K562 (cell line): ENCODE results near the gene LSP1. TPM values are rescaled to one million over a fixed set of nuclear protein-coding genes. Genes with fewer than 3 reads are reported as not detected.
A peak's percentile ranks its signal among the peaks of the same experiment; 100 is the strongest.

Source experiments
- ATF3 ChIP-seq, 2 experiments: fragments of 450-650 bp in 1 of 2; sonication (generic) in 1 of 2; formaldehyde crosslinking in 1 of 2; IDR thresholded peaks in 1 of 2; conservative IDR thresholded peaks in 1 of 2; 2 replicates each; pipeline versions ENCODE4 v1.6.1 to v1.8.1; 2016 to 2023; ENCODE audit warnings: mild to moderate bottlenecking in 2 of 2, moderate library complexity in 2 of 2, inconsistent platforms in 1 of 2, missing genetic modification reagents in 1 of 2
- CHAMP1 ChIP-seq: fragments of 450-650 bp; IDR thresholded peaks from 2 replicates; pipeline ENCODE4 v1.6.1; 2016; ENCODE audit warnings: mild to moderate bottlenecking
- ILK ChIP-seq: fragments of 450-650 bp; IDR thresholded peaks from 2 replicates; pipeline ENCODE4 v1.6.1; 2016; ENCODE audit warnings: missing genetic modification characterization, low read depth, mild to moderate bottlenecking, missing compliant biosample characterization, moderate library complexity, borderline replicate concordance
- JUNB ChIP-seq: fragments of 450-650 bp; formaldehyde crosslinking; conservative IDR thresholded peaks from 2 replicates; pipeline ENCODE4 v1.4.0; 2020; ENCODE audit warnings: mild to moderate bottlenecking
- NFRKB ChIP-seq: fragments of 450-650 bp; IDR thresholded peaks from 2 replicates; pipeline ENCODE4 v1.6.1; 2016; ENCODE audit warnings: low read depth
- NRF1 ChIP-seq, 2 experiments: fragments of 450-650 bp; IDR thresholded peaks in 1 of 2; conservative IDR thresholded peaks in 1 of 2; 2 replicates each; pipeline ENCODE4 v1.6.1; 2014; ENCODE audit warnings: mild to moderate bottlenecking in 2 of 2
- PPARD ChIP-seq: fragments of 250-450 bp; sonication (Bioruptor Pico); IDR thresholded peaks from 2 replicates; pipeline ENCODE4 v1.8.0; 2022; ENCODE audit warnings: inconsistent platforms, mild to moderate bottlenecking, moderate library complexity
- RFX1 ChIP-seq: fragments of 450-650 bp; IDR thresholded peaks from 2 replicates; pipeline ENCODE4 v1.6.1; 2016; ENCODE audit warnings: mild to moderate bottlenecking, moderate library complexity
- SIN3A ChIP-seq, 2 experiments: fragments of 150-350 bp in 1 of 2; IDR thresholded peaks; 2 replicates each; pipeline ENCODE4 v1.6.1; 2011 to 2016; ENCODE audit warnings: borderline replicate concordance in 2 of 2, low read depth in 2 of 2, low read length in 2 of 2, mild to moderate bottlenecking in 2 of 2, moderate library complexity in 2 of 2; ENCODE audit not compliant: control insufficient read depth in 1 of 2
- TFAP4 ChIP-seq: sonication (generic); formaldehyde crosslinking; IDR thresholded peaks from 2 replicates; pipeline ENCODE4 v1.8.0; 2022; ENCODE audit warnings: missing genetic modification reagents, mild to moderate bottlenecking, moderate library complexity, borderline replicate concordance
- U2AF1 ChIP-seq: fragments of 200-400 bp; formaldehyde crosslinking; optimal IDR thresholded peaks from 2 replicates; pipeline ENCODE3; 2017; ENCODE audit warnings: mild to moderate bottlenecking, low read depth, low read length, moderate library complexity
- YBX1 ChIP-seq: fragments of 450-650 bp; IDR thresholded peaks from 2 replicates; pipeline ENCODE4 v1.7.1; 2016; ENCODE audit warnings: mild to moderate bottlenecking
- ZFP36 ChIP-seq: fragments of 150-350 bp; IDR thresholded peaks from 2 replicates; pipeline ENCODE4 v1.6.1; 2018; ENCODE audit warnings: low read length, low read depth; ENCODE audit not compliant: partially characterized antibody
- ZMIZ1 ChIP-seq, 2 experiments: fragments of 150-350 bp in 1 of 2; IDR thresholded peaks; 2 replicates each; pipeline ENCODE4 v1.6.1; 2012 to 2016; ENCODE audit warnings: low read depth in 2 of 2, low read length in 2 of 2, mild to moderate bottlenecking in 1 of 2, moderate library complexity in 1 of 2
- ZNF277 ChIP-seq: fragments of 250-450 bp; sonication (Bioruptor Pico); IDR thresholded peaks from 2 replicates; pipeline ENCODE4 v1.8.0; 2022; ENCODE audit warnings: inconsistent platforms, mild to moderate bottlenecking, moderate library complexity, borderline replicate concordance
- ZZZ3 ChIP-seq: fragments of 450-650 bp; IDR thresholded peaks from 2 replicates; pipeline ENCODE4 v1.6.1; 2016; ENCODE audit warnings: antibody characterized with exemption, mild to moderate bottlenecking, moderate library complexity
- polyA plus RNA-seq, 8 experiments: library from polyadenylated mRNA; depleted of rRNA in 4 of 8; stranded (reverse) in 5 of 8; unstranded in 3 of 8; fragments of >200 nt; fragmentation: Nextera tagmentation in 2 of 8; fragmentation: Illumina TruSeq in 1 of 8; extraction: Ambion mirVana in 2 of 8; extraction: Trizol in 1 of 8; gene quantifications; 2 replicates each; pipeline versions ENCODE4 v1.2.1 to v1.2.3, GENCODE V29; 2011 to 2014; ENCODE audit warnings: inconsistent platforms in 1 of 8, missing spikeins in 1 of 8
- total RNA-seq, 7 experiments: library from RNA; depleted of rRNA in 6 of 7; stranded (reverse); fragments of >200 nt in 6 of 7; fragmentation: Illumina TruSeq in 2 of 7; extraction: Trizol in 2 of 7; gene quantifications; 2 replicates each; pipeline versions ENCODE4 v1.2.1 to v1.2.3, GENCODE V29; 2011 to 2021; ENCODE audit warnings: low replicate concordance in 1 of 7

LSP1 gene
- total and polyA plus RNA-seq, 9 of the 15 experiments (the other 6 are each of a cell fraction or from before 2014, with no cell fraction given) = 0.08 to 2.9 (median 0.65) TPM; not detected in 2

- TF ChIP-seq ZMIZ1 (IDR thresholded peaks at IDR 0.05; ENCODE audit: low read depth in 2 of 2, low read length in 2 of 2) = no peak
- peak; percentile 60; the same call in 1 of the 2 replicates for TF ChIP-seq ATF3 (IDR thresholded peaks at IDR 0.05)
- no peak for TF ChIP-seq ATF3 (CRISPR knock-in tag; conservative IDR thresholded peaks at IDR 0.05)
- no peak for TF ChIP-seq RFX1
- TF ChIP-seq PPARD (CRISPR knock-in tag) = no peak
- TF ChIP-seq JUNB (CRISPR knock-in tag) = no peak
- TF ChIP-seq NRF1 (conservative IDR thresholded peaks at IDR 0.05 in 1 of 2, IDR thresholded peaks at IDR 0.05 in 1 of 2) = no peak
- TF ChIP-seq SIN3A (IDR thresholded peaks at IDR 0.05; ENCODE audit: borderline replicate concordance in 2 of 2, control insufficient read depth in 1 of 2, low read depth in 2 of 2, low read length in 2 of 2) = no peak
- TF ChIP-seq NFRKB = peak; percentile 60; the same call in 1 of the 2 replicates
- peak; percentile 63; the same call in 1 of the 2 replicates for TF ChIP-seq TFAP4 (CRISPR knock-in tag)
- peak; percentile 34 for TF ChIP-seq ZFP36
- TF ChIP-seq YBX1 = peak; percentile 11; the same call in 1 of the 2 replicates
- TF ChIP-seq ZNF277 = no peak
- TF ChIP-seq U2AF1 = no peak
- TF ChIP-seq CHAMP1 = no peak
- TF ChIP-seq ZZZ3 = no peak
- no peak for TF ChIP-seq ILK
These were observed 8.4 kb upstream of the LSP1 start (continued) for GRCh38 chr11:1844221-1845094.
